Measurements from ENCODE around the gene UBXN11. TPM values are rescaled to one million over a fixed set of nuclear protein-coding genes. Genes with fewer than 3 reads are reported as not detected.
A peak's percentile ranks its signal among the peaks of the same experiment; 100 is the strongest.

The UBXN11 gene
- 7.1 TPM for total RNA-seq

GRCh38 chr1:26306290-26307229 is at the start of gene UBXN11:
UBXN11 (minus strand) TSS chr1:26306636; CDS start chr1:26302883, 3,753 bp downstream.
- peaks cover 16% of the 10 kb centered on the region for H3K4me1 ChIP-seq
- H3K27ac ChIP-seq, result peak within 1 kb of the TSS; percentile 42

GRCh38 chr1:26356106-26356505 is 49.7 kb upstream of the UBXN11 start:
- no peak for DNase-seq (ENCODE audit: extremely low spot score in 2 of 2)
- Histone ChIP-seq H3K9me3 (no peaks in the 10 kb centered on the region), H3K27me3 (peaks cover 6% of the 10 kb centered on the region), H3K27ac (peak overlapping the region; percentile 5), H3K4me3 (no peak overlapping the region), H3K36me3 (no peaks in the 10 kb centered on the region), H3K4me1 (peaks cover 30% of the 10 kb centered on the region)
- TF ChIP-seq CTCF (IDR thresholded peaks at IDR 0.05), result no peak
- TF ChIP-seq POLR2AphosphoS5 (IDR thresholded peaks at IDR 0.05; ENCODE audit: insufficient read depth in 1 of 2, low read depth in 1 of 2), result no peak
- no peak for TF ChIP-seq POLR2A (IDR thresholded peaks at IDR 0.05)
- intact Hi-C loops (cut with DNase I), result no loop called here

More at GRCh38 chr1:26306290-26307229, at the start of gene UBXN11:
- H3K9me3 ChIP-seq, result no peaks in the 10 kb centered on the region
- intact Hi-C loops (cut with DNase I), result no loop called here
- no peak for DNase-seq (ENCODE audit: extremely low spot score in 2 of 2)
- no peaks in the 10 kb centered on the region for H3K27me3 ChIP-seq
- TF ChIP-seq POLR2AphosphoS5 (IDR thresholded peaks at IDR 0.05; ENCODE audit: insufficient read depth in 1 of 2, low read depth in 1 of 2), result peak; percentile 27 to 28
- no peak for TF ChIP-seq POLR2A (IDR thresholded peaks at IDR 0.05)
- peak within 1 kb of the TSS; percentile 76 to 86 for H3K4me3 ChIP-seq
- no peaks in the 10 kb centered on the region for H3K36me3 ChIP-seq

GRCh38 chr1:26354972-26355371 is 48.5 kb upstream of the UBXN11 start:
- no peak overlapping the region for H3K4me3 ChIP-seq
- H3K27me3 ChIP-seq, result peaks cover 2% of the 10 kb centered on the region
- no peak for DNase-seq (ENCODE audit: extremely low spot score in 2 of 2)
- no peaks in the 10 kb centered on the region for H3K36me3 ChIP-seq
- TF ChIP-seq CTCF (IDR thresholded peaks at IDR 0.05) (no peak), POLR2AphosphoS5 (IDR thresholded peaks at IDR 0.05; ENCODE audit: insufficient read depth in 1 of 2, low read depth in 1 of 2) (no peak), POLR2A (IDR thresholded peaks at IDR 0.05) (no peak)
- H3K4me1 ChIP-seq, result peaks cover 22% of the 10 kb centered on the region
- H3K27ac ChIP-seq, result peak overlapping the region; percentile 53
- H3K9me3 ChIP-seq, result no peaks in the 10 kb centered on the region
- intact Hi-C loops (cut with DNase I), result no loop called here

GRCh38 chr1:26353976-26354820 is 47.8 kb upstream of the UBXN11 start, which contains the start of gene CRYBG2:
CRYBG2 (minus strand) TSS chr1:26354130; CDS start chr1:26346657, 7,473 bp downstream.
- peaks cover 19% of the 10 kb centered on the region for H3K4me1 ChIP-seq
- TF ChIP-seq POLR2AphosphoS5 (IDR thresholded peaks at IDR 0.05; ENCODE audit: insufficient read depth in 1 of 2, low read depth in 1 of 2) (peak in 1 of 2 donors; percentile 65), POLR2A (IDR thresholded peaks at IDR 0.05) (no peak), CTCF (IDR thresholded peaks at IDR 0.05) (no peak)
- no peaks in the 10 kb centered on the region for H3K36me3 ChIP-seq
- no peaks in the 10 kb centered on the region for H3K27me3 ChIP-seq
- no peaks in the 10 kb centered on the region for H3K9me3 ChIP-seq
- H3K4me3 ChIP-seq, result peak within 1 kb of the TSS in 1 of 2 donors; percentile 40
- intact Hi-C loops (cut with DNase I), result no loop called here
- peak within 1 kb of the TSS; percentile 68 for H3K27ac ChIP-seq
- DNase-seq (ENCODE audit: extremely low spot score in 2 of 2), result no peak

- H3K4me1 ChIP-seq, result peaks cover 19% of the 10 kb centered on the region
- H3K4me3 ChIP-seq, result peak overlapping the region in 1 of 2 donors; percentile 40
- H3K27ac ChIP-seq, result peak overlapping the region; percentile 68
- intact Hi-C loops (cut with DNase I), result no loop called here
- H3K9me3 ChIP-seq, result no peaks in the 10 kb centered on the region
- H3K36me3 ChIP-seq, result no peaks in the 10 kb centered on the region
- no peaks in the 10 kb centered on the region for H3K27me3 ChIP-seq
- TF ChIP-seq POLR2A (IDR thresholded peaks at IDR 0.05), result no peak
- TF ChIP-seq CTCF (IDR thresholded peaks at IDR 0.05), result no peak
- DNase-seq (ENCODE audit: extremely low spot score in 2 of 2), result no peak
Observed at GRCh38 chr1:26353210-26353859, 46.9 kb upstream of the UBXN11 start.
